LNCAP (cell line): ENCODE measurements around the gene ZNF385C.

ENCODE experiments used
- CTCF ChIP-seq: fragments of 450-650 bp; IDR thresholded peaks from 2 replicates; pipeline ENCODE4 v1.5.1; 2017; ENCODE audit warnings: mild to moderate bottlenecking

ZNF385C gene

GRCh38 chr17:42087042-42087701, 11.1 kb downstream of the ZNF385C start:
- no peak for TF ChIP-seq CTCF

GRCh38 chr17:42081516-42082129, 16.6 kb downstream of the ZNF385C start:
- TF ChIP-seq CTCF: no peak

GRCh38 chr17:42079541-42079940, 18.7 kb downstream of the ZNF385C start:
- TF ChIP-seq CTCF: no peak

DNA sequence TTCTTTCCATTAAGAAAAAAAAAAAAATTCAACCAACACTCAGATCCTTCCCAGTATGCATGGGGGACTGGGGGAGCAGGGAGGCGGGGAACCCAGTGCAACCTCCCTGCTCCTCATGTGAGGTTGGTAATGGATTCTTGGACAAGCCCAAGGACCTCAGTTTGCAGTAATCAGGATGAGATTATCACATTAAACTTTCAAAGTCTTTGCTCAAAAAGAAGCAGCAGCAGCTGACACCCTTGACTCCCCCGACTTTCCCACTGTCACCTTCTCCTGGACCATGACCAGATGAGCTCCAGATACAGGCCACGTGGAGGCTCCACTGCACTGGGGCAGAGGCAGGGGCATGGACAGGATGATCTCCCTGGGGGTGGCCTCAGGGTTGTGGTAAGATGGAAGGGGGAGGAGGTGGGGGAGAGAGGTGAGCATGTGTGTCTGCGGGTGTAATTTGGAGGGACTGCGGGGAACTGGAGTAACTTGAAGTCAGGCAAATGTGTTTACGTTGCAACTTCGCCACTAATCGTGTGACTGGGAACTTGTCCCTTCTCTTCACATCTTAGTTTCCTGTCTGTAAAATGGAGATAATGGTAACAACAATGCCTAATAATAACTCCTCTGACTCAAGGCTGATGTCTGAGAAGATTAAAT, 19.8 kb downstream of the ZNF385C start:
- TF ChIP-seq CTCF: no peak

DNA sequence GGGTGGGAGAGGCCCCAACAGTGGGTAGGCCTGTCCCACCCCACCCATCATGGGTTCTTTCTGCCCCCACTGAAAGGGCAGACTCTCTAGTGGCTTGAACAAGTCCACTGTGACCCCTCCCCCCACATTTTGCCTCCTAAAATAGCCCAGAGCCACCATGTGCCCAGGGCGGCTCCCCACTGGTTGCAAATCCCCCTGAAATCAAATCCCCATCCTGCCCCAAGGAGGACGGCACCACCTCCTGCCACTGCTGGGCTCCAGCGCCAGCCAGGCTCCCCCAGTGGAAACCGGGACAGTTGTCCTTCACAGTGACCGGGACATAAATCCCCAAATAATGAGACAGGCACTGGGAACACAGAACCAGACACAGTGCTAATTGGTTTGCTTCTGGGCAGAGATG, 20.5 kb downstream of the ZNF385C start:
- TF ChIP-seq CTCF: no peak

DNA sequence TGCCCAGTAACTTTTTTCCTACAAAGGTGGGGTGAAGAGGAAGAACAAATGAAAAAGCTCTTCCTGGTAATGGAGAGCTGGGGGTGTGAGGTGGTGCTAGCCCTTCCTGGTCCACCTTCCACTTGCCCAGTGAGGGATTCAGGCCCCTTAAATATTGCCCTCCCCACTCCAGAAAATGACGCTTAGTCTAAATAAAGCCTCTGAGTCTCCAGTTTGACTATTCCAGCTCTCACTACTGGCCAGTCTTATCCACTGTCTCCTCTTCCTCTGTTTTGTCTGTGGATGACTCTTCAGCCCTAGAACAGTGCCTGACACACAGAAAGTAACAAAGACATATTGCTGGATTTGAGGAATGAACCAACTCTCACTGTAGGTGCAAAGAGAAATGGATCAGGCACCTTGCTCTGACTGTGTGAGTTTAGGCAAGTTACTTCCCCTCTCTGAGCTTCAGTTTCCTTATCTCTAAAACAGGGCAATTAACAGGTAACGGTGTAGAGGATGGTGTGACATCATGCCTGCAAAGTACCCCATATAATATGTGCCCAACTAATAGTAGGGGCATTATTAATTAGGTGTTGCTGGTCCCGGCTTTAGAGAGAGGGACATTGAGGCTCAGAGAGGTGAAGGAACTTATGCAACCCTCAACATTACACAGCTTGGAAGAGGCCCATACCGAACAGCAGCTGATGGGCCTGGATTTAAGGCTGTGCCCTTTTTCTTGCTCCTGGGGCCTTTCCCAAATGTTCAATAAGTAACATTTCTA, 21.3 kb downstream of the ZNF385C start:
- no peak for TF ChIP-seq CTCF

GRCh38 chr17:42075789-42076188, 22.5 kb downstream of the ZNF385C start:
- TF ChIP-seq CTCF: no peak
